ENCODE results near the gene GSTM2.

GSTM2 gene

DNA sequence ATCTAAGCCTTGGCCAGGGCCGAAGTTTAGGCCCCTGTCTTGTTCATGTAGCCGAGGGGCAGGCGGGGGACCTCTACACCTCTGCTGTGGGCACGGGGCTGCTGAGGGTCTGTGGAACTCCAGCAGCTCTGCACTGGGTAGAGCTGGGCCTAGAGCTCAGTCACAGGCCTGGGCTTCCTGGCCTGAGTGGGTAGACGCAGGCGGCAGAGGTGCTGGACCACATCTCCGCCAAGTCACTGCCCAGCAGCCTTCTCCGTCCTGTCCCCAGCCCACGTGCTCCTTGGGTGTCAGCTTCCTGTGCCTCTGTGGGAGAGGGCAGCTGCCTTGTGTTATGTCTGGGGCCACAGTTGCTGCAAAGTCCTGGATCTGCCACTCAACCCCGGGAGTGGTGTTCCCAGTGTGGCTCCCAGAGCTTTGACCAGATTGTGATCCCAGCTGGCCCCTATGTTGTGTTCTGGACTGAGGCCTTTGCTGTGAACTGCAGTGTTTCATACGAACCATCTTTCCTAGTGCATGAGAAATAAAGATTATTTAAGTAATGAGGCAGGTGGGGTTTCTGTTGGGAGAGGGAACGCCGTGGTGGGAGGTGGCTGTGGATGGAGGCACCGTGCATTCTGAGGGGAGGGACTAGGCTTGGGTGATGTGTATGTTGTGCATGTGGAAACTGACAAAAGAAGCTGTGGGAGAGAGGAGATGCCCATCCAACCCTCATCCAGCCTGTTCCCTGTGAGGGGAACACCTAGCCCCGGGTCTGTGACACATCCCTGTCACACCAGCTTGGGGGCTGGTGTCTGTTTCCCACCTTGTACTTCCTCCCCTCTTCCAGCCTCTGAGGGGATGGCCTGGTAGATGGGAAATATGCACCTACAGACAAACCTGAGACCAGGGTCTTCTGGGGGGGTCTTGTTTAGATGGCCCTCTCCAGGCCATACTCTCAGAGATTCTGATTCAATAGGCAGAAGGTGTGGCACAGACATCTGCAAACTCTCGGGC, 36.0 kb upstream of the GSTM2 start:
- Histone ChIP-seq H3K36me3 (ENCODE audit: control insufficient read depth, low read length) (peaks cover 42% of the 10 kb centered on the region), H3K27ac (ENCODE audit: low read depth, low read length) (no peak overlapping the region), H3K4me3 (ENCODE audit: low read length) (no peak overlapping the region), H3K9me2 (replicated peaks; ENCODE audit: control insufficient read depth, low read length) (no peaks in the 10 kb centered on the region), H3F3A (ENCODE audit: control insufficient read depth, insufficient read depth) (peaks cover 3% of the 10 kb centered on the region; the same call in 1 of the 2 replicates), H4K20me1 (ENCODE audit: control insufficient read depth, insufficient read depth, low read depth, low read length) (no peaks in the 10 kb centered on the region), H3K27me3 (ENCODE audit: control insufficient read depth, low read length) (no peaks in the 10 kb centered on the region), H3K9me3 (ENCODE audit: control insufficient read depth, insufficient read depth, low read length) (no peaks in the 10 kb centered on the region), H3K4me2 (ENCODE audit: low read length) (no peak overlapping the region), H3K4me1 (ENCODE audit: control insufficient read depth, low read length) (0 out of 2 replicates have a peak, but pooled peaks cover 3% of the 10 kb centered on the region), H3K79me2 (ENCODE audit: control insufficient read depth, low read length) (no peaks in the 10 kb centered on the region)
- TF ChIP-seq CTCF (IDR thresholded peaks at IDR 0.05; ENCODE audit: low read depth, low read length, poor library complexity, severe bottlenecking), result no peak
- no peak for TF ChIP-seq EZH2phosphoT487 (IDR thresholded peaks at IDR 0.05; ENCODE audit: borderline replicate concordance, low read length)

GRCh38 chr1:109632671-109633346, 35.0 kb upstream of the GSTM2 start:
- Histone ChIP-seq H3K27me3 (ENCODE audit: control insufficient read depth, low read length) (no peaks in the 10 kb centered on the region), H3K9me2 (replicated peaks; ENCODE audit: control insufficient read depth, low read length) (no peaks in the 10 kb centered on the region), H3K79me2 (ENCODE audit: control insufficient read depth, low read length) (no peaks in the 10 kb centered on the region), H3K4me3 (ENCODE audit: low read length) (no peak overlapping the region), H3F3A (ENCODE audit: control insufficient read depth, insufficient read depth) (peaks cover 3% of the 10 kb centered on the region; the same call in 1 of the 2 replicates), H4K20me1 (ENCODE audit: control insufficient read depth, insufficient read depth, low read depth, low read length) (no peaks in the 10 kb centered on the region), H3K4me2 (ENCODE audit: low read length) (no peak overlapping the region), H3K27ac (ENCODE audit: low read depth, low read length) (no peak overlapping the region), H3K4me1 (ENCODE audit: control insufficient read depth, low read length) (0 out of 2 replicates have a peak, but pooled peaks cover 3% of the 10 kb centered on the region), H3K36me3 (ENCODE audit: control insufficient read depth, low read length) (peaks cover 37% of the 10 kb centered on the region), H3K9me3 (ENCODE audit: control insufficient read depth, insufficient read depth, low read length) (no peaks in the 10 kb centered on the region)
- TF ChIP-seq CTCF (IDR thresholded peaks at IDR 0.05; ENCODE audit: low read depth, low read length, poor library complexity, severe bottlenecking), result no peak
- TF ChIP-seq EZH2phosphoT487 (IDR thresholded peaks at IDR 0.05; ENCODE audit: borderline replicate concordance, low read length), result no peak

- no peak overlapping the region for H3K4me2 ChIP-seq (ENCODE audit: low read length)
- H3K27ac ChIP-seq (ENCODE audit: low read depth, low read length), result no peak overlapping the region
Measured at GRCh38 chr1:109634292-109634691, 33.6 kb upstream of the GSTM2 start.

More at GRCh38 chr1:109634292-109634691, 33.6 kb upstream of the GSTM2 start:
- TF ChIP-seq CTCF (IDR thresholded peaks at IDR 0.05; ENCODE audit: low read depth, low read length, poor library complexity, severe bottlenecking) (no peak), EZH2phosphoT487 (IDR thresholded peaks at IDR 0.05; ENCODE audit: borderline replicate concordance, low read length) (no peak)
- Histone ChIP-seq H3K79me2 (ENCODE audit: control insufficient read depth, low read length) (no peaks in the 10 kb centered on the region), H3K4me1 (ENCODE audit: control insufficient read depth, low read length) (0 out of 2 replicates have a peak, but pooled peaks cover 3% of the 10 kb centered on the region), H4K20me1 (ENCODE audit: control insufficient read depth, insufficient read depth, low read depth, low read length) (no peaks in the 10 kb centered on the region), H3K4me3 (ENCODE audit: low read length) (no peak overlapping the region), H3K27me3 (ENCODE audit: control insufficient read depth, low read length) (no peaks in the 10 kb centered on the region), H3K9me2 (replicated peaks; ENCODE audit: control insufficient read depth, low read length) (no peaks in the 10 kb centered on the region), H3F3A (ENCODE audit: control insufficient read depth, insufficient read depth) (peaks cover 3% of the 10 kb centered on the region; the same call in 1 of the 2 replicates), H3K36me3 (ENCODE audit: control insufficient read depth, low read length) (peaks cover 22% of the 10 kb centered on the region), H3K9me3 (ENCODE audit: control insufficient read depth, insufficient read depth, low read length) (no peaks in the 10 kb centered on the region)

All from DOHH2 (cell line).